B cell (primary cell): Measurements from ENCODE around the gene PHRF1. TPM values are rescaled to one million over a fixed set of nuclear protein-coding genes. Genes with fewer than 3 reads are reported as not detected.
A peak's percentile ranks its signal among the peaks of the same experiment; 100 is the strongest.

ENCODE experiments used
- ATAC-seq: fragments of 200-7000 bp; cut with Tn5 transposase; one replicate; pipeline ENCODE4 v1.10.0; 2021; ENCODE audit warnings: low read depth, mild to moderate bottlenecking, moderate number of reproducible peaks, moderate library complexity
- CTCF ChIA-PET: fragments of 350-600 bp; sonication (Branson Sonifier 250); formaldehyde crosslinking; loops from one replicate; lab custom pipeline; 2021; ENCODE audit warnings: antibody characterized with exemption, inconsistent platforms; lab: Charles Lee
- POLR2A ChIA-PET: fragments of 350-600 bp; sonication (Branson Sonifier 250); formaldehyde crosslinking; loops from one replicate; lab custom pipeline; 2021; ENCODE audit warnings: antibody characterized with exemption; lab: Charles Lee
- DNase-seq: peaks from one replicate; pipeline ENCODE4 v3.0.0; 2013
- H2AFZ ChIP-seq: 2 replicates; pipeline ENCODE4 v1.6.1; 2012; ENCODE audit warnings: mild to moderate bottlenecking, low read depth, low read length; ENCODE audit not compliant: insufficient read depth, poor library complexity, severe bottlenecking
- H3K27ac ChIP-seq, 2 donors: 1 replicate in 1 of 2; 2 replicates in 1 of 2; pipeline ENCODE4 v1.5.1; 2012 to 2013; ENCODE audit warnings: low read length in 2 of 2, mild to moderate bottlenecking in 2 of 2, moderate library complexity in 1 of 2
- H3K27me3 ChIP-seq, 4 experiments: fragments of 200-600 bp in 1 of 4; sonication (generic) in 1 of 4; replicated peaks in 1 of 4; 1 replicate in 2 of 4; 2 replicates in 2 of 4; pipeline versions ENCODE4 v1.6.1 to v1.7.0; 2013 to 2016; ENCODE audit warnings: low read length in 3 of 4, mild to moderate bottlenecking in 2 of 4, mixed read lengths in 1 of 4, moderate library complexity in 1 of 4; ENCODE audit not compliant: insufficient read depth in 4 of 4, control insufficient read depth in 3 of 4; ENCODE audit errors: control extremely low read depth in 1 of 4
- H3K36me3 ChIP-seq, 2 experiments: replicated peaks in 1 of 2; 1 replicate in 1 of 2; 2 replicates in 1 of 2; pipeline versions ENCODE4 v1.6.1 to v1.7.1; 2013; ENCODE audit warnings: low read length in 1 of 2; ENCODE audit not compliant: insufficient read depth in 2 of 2, control insufficient read depth in 1 of 2; ENCODE audit errors: control extremely low read depth in 1 of 2, extremely low read depth in 1 of 2
- H3K4me1 ChIP-seq, 2 donors: fragments of 200-600 bp in 1 of 2; sonication (generic) in 1 of 2; 1 replicate in 1 of 2; 2 replicates in 1 of 2; pipeline versions ENCODE4 v1.5.1 to v1.6.1; 2013 to 2017; ENCODE audit warnings: low read length in 2 of 2; ENCODE audit not compliant: control insufficient read depth in 2 of 2, insufficient read depth in 2 of 2
- H3K4me2 ChIP-seq: replicated peaks from 2 replicates; pipeline ENCODE3; 2012; ENCODE audit warnings: mild to moderate bottlenecking, low read depth, low read length; ENCODE audit not compliant: poor library complexity, severe bottlenecking
- H3K4me3 ChIP-seq, 5 experiments: fragments of 200-600 bp in 1 of 5; sonication (generic) in 1 of 5; 1 replicate in 3 of 5; 2 replicates in 2 of 5; pipeline versions ENCODE4 v1.5.1 to v1.7.0; 2011 to 2016; ENCODE audit warnings: low read length in 4 of 5, mild to moderate bottlenecking in 4 of 5, low read depth in 2 of 5, control low read depth in 1 of 5, moderate library complexity in 1 of 5; ENCODE audit not compliant: insufficient read depth in 1 of 5; ENCODE audit errors: control extremely low read depth in 1 of 5, extremely low read depth in 1 of 5
- H3K79me2 ChIP-seq: fragments of 200-600 bp; sonication (generic); one replicate; pipeline ENCODE4 v1.6.0; 2016; ENCODE audit warnings: low read length; ENCODE audit not compliant: control insufficient read depth, insufficient read depth
- H3K9ac ChIP-seq: fragments of 200-600 bp; sonication (generic); 2 replicates; pipeline ENCODE4 v1.6.1; 2017; ENCODE audit warnings: mild to moderate bottlenecking, low read length, moderate library complexity
- H3K9me3 ChIP-seq, 3 donors: one replicate each; pipeline versions ENCODE4 v1.6.1 to v1.7.1; 2013; ENCODE audit warnings: low read length in 2 of 3; ENCODE audit not compliant: control insufficient read depth in 2 of 3, insufficient read depth in 1 of 3; ENCODE audit errors: control extremely low read depth in 1 of 3
- H4K20me1 ChIP-seq: 2 replicates; pipeline ENCODE4 v1.6.0; 2012; ENCODE audit warnings: mild to moderate bottlenecking, low read length; ENCODE audit not compliant: insufficient read depth, control insufficient read depth, poor library complexity, severe bottlenecking
- H3K27ac Mint-ChIP-seq: one replicate; pipeline ENCODE4 v1.8.0; 2021; ENCODE audit warnings: mixed read lengths
- H3K27me3 Mint-ChIP-seq: one replicate; pipeline ENCODE4 v1.8.0; 2021; ENCODE audit warnings: mixed read lengths
- H3K4me1 Mint-ChIP-seq: one replicate; pipeline ENCODE4 v1.8.0; 2021; ENCODE audit warnings: mixed read lengths
- H3K4me3 Mint-ChIP-seq: one replicate; pipeline ENCODE4 v1.8.0; 2021; ENCODE audit warnings: mixed read lengths
- H3K9me3 Mint-ChIP-seq: one replicate; pipeline ENCODE4 v1.8.0; 2022; ENCODE audit warnings: mixed read lengths; ENCODE audit not compliant: insufficient read depth
- CTCF ChIP-seq: fragments of 200-600 bp; IDR thresholded peaks from one replicate; pipeline ENCODE4 v1.8.0; 2022; ENCODE audit warnings: antibody characterized with exemption, mild to moderate bottlenecking
- EZH2 ChIP-seq: IDR thresholded peaks from 2 replicates; pipeline ENCODE4 v1.6.1; 2012; ENCODE audit warnings: borderline replicate concordance, low read depth, mild to moderate bottlenecking, moderate library complexity, low read length; ENCODE audit not compliant: insufficient read depth, poor library complexity, severe bottlenecking
- WGBS: methylation state at CpG from one replicate; pipeline ENCODE4 v1.1.5; 2013; ENCODE audit warnings: missing lambda C conversion rate; ENCODE audit not compliant: insufficient coverage; 5-methylcytosine and 5-hydroxymethylcytosine counted together
- intact Hi-C: fragments of 100-400 bp; cut with micrococcal nuclease; formaldehyde crosslinking; loops from one replicate; pipeline ENCODE4 v1.10.0; 2022
- polyA plus RNA-seq: library from polyadenylated mRNA; depleted of rRNA; stranded (reverse); fragments of >200 nt; gene quantifications from 2 replicates; pipeline ENCODE4 v1.2.3, GENCODE V29; 2012
- total RNA-seq, 2 donors: library from RNA; stranded (reverse); fragments of 120-200 nt in 1 of 2; gene quantifications; 1 replicate in 1 of 2; 2 replicates in 1 of 2; pipeline versions ENCODE4 v1.2.3 to v1.2.4, GENCODE V29; 2013 to 2022

The PHRF1 gene
- total and polyA plus RNA-seq, 2 donors (not counting 1 experiment from before 2014, with no cell fraction given), result 22.3 to 57.9 TPM

GRCh38 chr11:540583-541432 lies 35.5 kb upstream of the PHRF1 start:
- intact Hi-C loops, result no loop called here
- ChIA-PET CTCF (no interaction called here), POLR2A (no interaction called here)
- Histone ChIP-seq H3K27ac (no peak overlapping the region), H3K9me3 (no peaks in the 10 kb centered on the region), H4K20me1 (no peaks in the 10 kb centered on the region), H3K4me2 (no peak overlapping the region), H3K4me3 (no peak overlapping the region), H3K79me2 (peaks cover 33% of the 10 kb centered on the region), H3K27me3 (no peaks in the 10 kb centered on the region), H3K36me3 (peaks cover 0 to 2% of the 10 kb centered on the region in 2 experiments), H3K4me1 (peaks cover 12 to 25% of the 10 kb centered on the region in 2 donors), H3K9ac (no peak overlapping the region), H2AFZ (no peak overlapping the region)
- no peaks in the 10 kb centered on the region for H3K9me3 Mint-ChIP-seq
- no peak overlapping the region for H3K4me3 Mint-ChIP-seq
- peaks cover 19% of the 10 kb centered on the region for H3K4me1 Mint-ChIP-seq
- DNase-seq (peak; percentile 25), ATAC-seq (no peak)
- H3K27ac Mint-ChIP-seq, result no peak overlapping the region
- no peaks in the 10 kb centered on the region for H3K27me3 Mint-ChIP-seq
- WGBS, result 94% methylated on average over 23 of the region's 23 CpGs
- no peak for TF ChIP-seq EZH2
- TF ChIP-seq CTCF, result no peak

GRCh38 chr11:541433-541885 lies 34.8 kb upstream of the PHRF1 start:
- DNase-seq (peak; percentile 18), ATAC-seq (no peak)
- WGBS, result 94% methylated on average over 17 of the region's 20 CpGs
- ChIA-PET POLR2A (no interaction called here), CTCF (no interaction called here)
- H3K27ac ChIP-seq, result no peak overlapping the region
- no peaks in the 10 kb centered on the region for H3K9me3 ChIP-seq
- TF ChIP-seq EZH2 (no peak), CTCF (no peak)
- no peaks in the 10 kb centered on the region for H3K27me3 ChIP-seq
- no peak overlapping the region for H2AFZ ChIP-seq
- Mint-ChIP-seq H3K27me3 (no peaks in the 10 kb centered on the region), H3K27ac (no peak overlapping the region), H3K9me3 (no peaks in the 10 kb centered on the region), H3K4me1 (peaks cover 19% of the 10 kb centered on the region), H3K4me3 (no peak overlapping the region)
- H3K4me3 ChIP-seq, result no peak overlapping the region
- intact Hi-C loops, result no loop called here
- peaks cover 12 to 20% of the 10 kb centered on the region in 2 donors for H3K4me1 ChIP-seq
- H3K4me2 ChIP-seq, result no peak overlapping the region
- H4K20me1 ChIP-seq, result no peaks in the 10 kb centered on the region
- H3K79me2 ChIP-seq, result peaks cover 33% of the 10 kb centered on the region
- peaks cover 0 to 2% of the 10 kb centered on the region in 2 experiments for H3K36me3 ChIP-seq
- no peak overlapping the region for H3K9ac ChIP-seq
